Stimulated activated memory B cell treated with anti-CD40 and anti-IgM and Interleukin-4, amounts not matched to agents 10 μg/mL and 1 μg/mL and 100 μg/mL, for 72 hours (primary cell): ENCODE results near the gene WFDC12.

ENCODE experiments used
- ATAC-seq: fragments of 150-1000 bp; cut with Tn5 transposase; 2 replicates; pipeline ENCODE4 v1.10.0; 2021
- H3K27ac Mint-ChIP-seq: one replicate; pipeline ENCODE4 v1.8.0; 2022; ENCODE audit warnings: mild to moderate bottlenecking, mixed read lengths
- H3K27me3 Mint-ChIP-seq: one replicate; pipeline ENCODE4 v1.8.0; 2022; ENCODE audit warnings: mixed read lengths
- H3K36me3 Mint-ChIP-seq: one replicate; pipeline ENCODE4 v1.8.0; 2022; ENCODE audit warnings: mixed read lengths
- H3K4me1 Mint-ChIP-seq: one replicate; pipeline ENCODE4 v1.8.0; 2022; ENCODE audit warnings: mixed read lengths
- H3K4me3 Mint-ChIP-seq: one replicate; pipeline ENCODE4 v1.8.0; 2022; ENCODE audit warnings: mild to moderate bottlenecking, moderate library complexity, mixed read lengths
- H3K9me3 Mint-ChIP-seq: one replicate; pipeline ENCODE4 v1.8.0; 2022; ENCODE audit warnings: mixed read lengths

WFDC12 gene

GRCh38 chr20:45136911-45137310 is 12.6 kb upstream of the WFDC12 start:
- Mint-ChIP-seq H3K27me3 (peaks cover 35% of the 10 kb centered on the region), H3K4me1 (no peaks in the 10 kb centered on the region), H3K36me3 (no peaks in the 10 kb centered on the region), H3K9me3 (no peaks in the 10 kb centered on the region), H3K4me3 (no peak overlapping the region), H3K27ac (no peak overlapping the region)
- no peak for ATAC-seq

GRCh38 chr20:45128099-45128498 is 3.8 kb upstream of the WFDC12 start:
- no peaks in the 10 kb centered on the region for H3K36me3 Mint-ChIP-seq
- no peak overlapping the region for H3K4me3 Mint-ChIP-seq
- H3K27ac Mint-ChIP-seq, result no peak overlapping the region
- H3K9me3 Mint-ChIP-seq, result peaks cover 2% of the 10 kb centered on the region
- no peak for ATAC-seq
- peaks cover 57% of the 10 kb centered on the region for H3K27me3 Mint-ChIP-seq
- no peaks in the 10 kb centered on the region for H3K4me1 Mint-ChIP-seq

GRCh38 chr20:45121388-45121787 is 2.9 kb downstream of the WFDC12 start:
- ATAC-seq, result no peak
- H3K9me3 Mint-ChIP-seq, result peaks cover 2% of the 10 kb centered on the region
- H3K4me3 Mint-ChIP-seq, result no peak overlapping the region
- H3K36me3 Mint-ChIP-seq, result no peaks in the 10 kb centered on the region
- H3K4me1 Mint-ChIP-seq, result no peaks in the 10 kb centered on the region
- peaks cover 44% of the 10 kb centered on the region for H3K27me3 Mint-ChIP-seq
- no peak overlapping the region for H3K27ac Mint-ChIP-seq

- H3K4me1 Mint-ChIP-seq, result peaks cover 6% of the 10 kb centered on the region
- H3K27me3 Mint-ChIP-seq, result peaks cover 37% of the 10 kb centered on the region
- H3K27ac Mint-ChIP-seq, result no peak overlapping the region
- H3K4me3 Mint-ChIP-seq, result no peak overlapping the region
- peaks cover 2% of the 10 kb centered on the region for H3K9me3 Mint-ChIP-seq
- no peak for ATAC-seq
- H3K36me3 Mint-ChIP-seq, result no peaks in the 10 kb centered on the region
Measured at GRCh38 chr20:45119556-45120266, 4.6 kb downstream of the WFDC12 start.

GRCh38 chr20:45118028-45118427 is 6.2 kb downstream of the WFDC12 start:
- no peaks in the 10 kb centered on the region for H3K9me3 Mint-ChIP-seq
- no peak for ATAC-seq
- H3K4me1 Mint-ChIP-seq, result peaks cover 8% of the 10 kb centered on the region
- H3K27me3 Mint-ChIP-seq, result peaks cover 30% of the 10 kb centered on the region
- H3K4me3 Mint-ChIP-seq, result no peak overlapping the region
- no peak overlapping the region for H3K27ac Mint-ChIP-seq
- H3K36me3 Mint-ChIP-seq, result no peaks in the 10 kb centered on the region

GRCh38 chr20:45117581-45117980 is 6.7 kb downstream of the WFDC12 start:
- H3K27ac Mint-ChIP-seq, result no peak overlapping the region
- peaks cover 8% of the 10 kb centered on the region for H3K4me1 Mint-ChIP-seq
- no peaks in the 10 kb centered on the region for H3K36me3 Mint-ChIP-seq
- no peak overlapping the region for H3K4me3 Mint-ChIP-seq
- ATAC-seq, result no peak
- peaks cover 30% of the 10 kb centered on the region for H3K27me3 Mint-ChIP-seq
- no peaks in the 10 kb centered on the region for H3K9me3 Mint-ChIP-seq

GRCh38 chr20:45115829-45116228 is 8.4 kb downstream of the WFDC12 start:
- Mint-ChIP-seq H3K27me3 (peaks cover 30% of the 10 kb centered on the region), H3K4me3 (no peak overlapping the region), H3K27ac (no peak overlapping the region), H3K4me1 (peaks cover 8% of the 10 kb centered on the region), H3K9me3 (no peaks in the 10 kb centered on the region), H3K36me3 (no peaks in the 10 kb centered on the region)
- ATAC-seq, result no peak

GRCh38 chr20:45115386-45115774 is 8.9 kb downstream of the WFDC12 start:
- Mint-ChIP-seq H3K4me3 (no peak overlapping the region), H3K9me3 (no peaks in the 10 kb centered on the region), H3K4me1 (peaks cover 8% of the 10 kb centered on the region), H3K27me3 (peaks cover 30% of the 10 kb centered on the region), H3K36me3 (no peaks in the 10 kb centered on the region), H3K27ac (no peak overlapping the region)
- no peak for ATAC-seq

GRCh38 chr20:45114465-45115385 is 9.5 kb downstream of the WFDC12 start, which contains the start of gene WFDC5:
Gene WFDC5 (minus strand): TSS chr20:45115174. CDS start chr20:45115083, 91 bp downstream.
- Mint-ChIP-seq H3K4me3 (no peak within 1 kb of the TSS), H3K27ac (no peak within 1 kb of the TSS), H3K4me1 (peaks cover 8% of the 10 kb centered on the region), H3K27me3 (peaks cover 30% of the 10 kb centered on the region), H3K36me3 (no peaks in the 10 kb centered on the region), H3K9me3 (no peaks in the 10 kb centered on the region)
- ATAC-seq, result peak; percentile 38

- no peaks in the 10 kb centered on the region for H3K9me3 Mint-ChIP-seq
- H3K4me1 Mint-ChIP-seq, result peaks cover 8% of the 10 kb centered on the region
- no peaks in the 10 kb centered on the region for H3K36me3 Mint-ChIP-seq
- ATAC-seq, result no peak
- peaks cover 37% of the 10 kb centered on the region for H3K27me3 Mint-ChIP-seq
- H3K27ac Mint-ChIP-seq, result no peak overlapping the region
- H3K4me3 Mint-ChIP-seq, result no peak overlapping the region
Measured at GRCh38 chr20:45113865-45114264, 10.4 kb downstream of the WFDC12 start.

- no peak for ATAC-seq
- peaks cover 8% of the 10 kb centered on the region for H3K4me1 Mint-ChIP-seq
- H3K27me3 Mint-ChIP-seq, result peaks cover 42% of the 10 kb centered on the region
- H3K4me3 Mint-ChIP-seq, result no peak overlapping the region
- H3K27ac Mint-ChIP-seq, result no peak overlapping the region
- H3K36me3 Mint-ChIP-seq, result no peaks in the 10 kb centered on the region
- no peaks in the 10 kb centered on the region for H3K9me3 Mint-ChIP-seq
Measured at GRCh38 chr20:45112754-45113153, 11.5 kb downstream of the WFDC12 start.

- Mint-ChIP-seq H3K9me3 (no peaks in the 10 kb centered on the region), H3K4me1 (peaks cover 8% of the 10 kb centered on the region), H3K27ac (no peak overlapping the region), H3K27me3 (peaks cover 44% of the 10 kb centered on the region), H3K4me3 (no peak overlapping the region), H3K36me3 (no peaks in the 10 kb centered on the region)
- no peak for ATAC-seq
Measured at GRCh38 chr20:45111799-45112471, 12.3 kb downstream of the WFDC12 start.

GRCh38 chr20:45111285-45111684 is 13.0 kb downstream of the WFDC12 start:
- no peaks in the 10 kb centered on the region for H3K9me3 Mint-ChIP-seq
- peaks cover 38% of the 10 kb centered on the region for H3K27me3 Mint-ChIP-seq
- H3K27ac Mint-ChIP-seq, result no peak overlapping the region
- no peaks in the 10 kb centered on the region for H3K36me3 Mint-ChIP-seq
- peaks cover 8% of the 10 kb centered on the region for H3K4me1 Mint-ChIP-seq
- no peak overlapping the region for H3K4me3 Mint-ChIP-seq
- no peak for ATAC-seq

GRCh38 chr20:45110301-45110700 is 14.0 kb downstream of the WFDC12 start:
- no peaks in the 10 kb centered on the region for H3K9me3 Mint-ChIP-seq
- no peak for ATAC-seq
- peaks cover 34% of the 10 kb centered on the region for H3K27me3 Mint-ChIP-seq
- no peaks in the 10 kb centered on the region for H3K36me3 Mint-ChIP-seq
- H3K4me3 Mint-ChIP-seq, result no peak overlapping the region
- peaks cover 8% of the 10 kb centered on the region for H3K4me1 Mint-ChIP-seq
- no peak overlapping the region for H3K27ac Mint-ChIP-seq

- Mint-ChIP-seq H3K9me3 (no peaks in the 10 kb centered on the region), H3K27me3 (peaks cover 39% of the 10 kb centered on the region), H3K4me3 (no peak overlapping the region), H3K4me1 (peaks cover 2% of the 10 kb centered on the region), H3K36me3 (no peaks in the 10 kb centered on the region), H3K27ac (no peak overlapping the region)
- ATAC-seq, result no peak
Measured at GRCh38 chr20:45109634-45110033, 14.6 kb downstream of the WFDC12 start.
